CD4-positive, alpha-beta T cell (primary cell): ENCODE measurements around the gene LMTK3. TPM values are rescaled to one million over a fixed set of nuclear protein-coding genes. Genes with fewer than 3 reads are reported as not detected.
A peak's percentile ranks its signal among the peaks of the same experiment; 100 is the strongest.

Source experiments
- ATAC-seq: fragments of 200-7000 bp; cut with Tn5 transposase; one replicate; pipeline ENCODE4 v1.10.0; 2022; ENCODE audit warnings: mild to moderate bottlenecking; ENCODE audit not compliant: poor library complexity
- CTCF ChIA-PET: fragments of 350-600 bp; sonication (Branson Sonifier 250); formaldehyde crosslinking; loops from one replicate; lab custom pipeline; 2021; ENCODE audit warnings: antibody characterized with exemption, inconsistent platforms; lab: Charles Lee
- POLR2A ChIA-PET: fragments of 350-600 bp; sonication (Branson Sonifier 250); formaldehyde crosslinking; loops from one replicate; lab custom pipeline; 2021; ENCODE audit warnings: antibody characterized with exemption, inconsistent platforms; lab: Charles Lee
- DNase-seq, 14 experiments: peaks; one replicate each; pipeline ENCODE4 v3.0.0-alpha.2; 2013 to 2020; ENCODE audit warnings: mixed read lengths in 2 of 14
- H3K27ac ChIP-seq, 2 donors: one replicate each; pipeline versions ENCODE4 v1.5.1 to v1.7.0; 2013; ENCODE audit warnings: low read length in 2 of 2, low read depth in 1 of 2, mild to moderate bottlenecking in 1 of 2
- H3K27me3 ChIP-seq, 2 experiments: 1 replicate in 1 of 2; 2 replicates in 1 of 2; pipeline versions ENCODE4 v1.6.1 to v1.7.0; 2013; ENCODE audit warnings: low read length in 2 of 2, control low read depth in 1 of 2, mild to moderate bottlenecking in 1 of 2, moderate library complexity in 1 of 2; ENCODE audit not compliant: insufficient read depth in 2 of 2, control insufficient read depth in 1 of 2
- H3K36me3 ChIP-seq: one replicate; pipeline ENCODE4 v1.6.1; 2013; ENCODE audit warnings: low read length, control low read depth; ENCODE audit not compliant: insufficient read depth
- H3K4me1 ChIP-seq: one replicate; pipeline ENCODE4 v1.6.1; 2013; ENCODE audit warnings: low read length, control low read depth; ENCODE audit not compliant: insufficient read depth
- H3K4me3 ChIP-seq: one replicate; pipeline ENCODE4 v1.5.1; 2013; ENCODE audit warnings: mild to moderate bottlenecking, low read length, moderate library complexity
- H3K9me3 ChIP-seq, 2 experiments: 1 replicate in 1 of 2; 2 replicates in 1 of 2; pipeline versions ENCODE4 v1.6.1 to v1.7.0; 2013; ENCODE audit warnings: low read length in 2 of 2, mild to moderate bottlenecking in 2 of 2, control low read depth in 1 of 2, moderate library complexity in 1 of 2; ENCODE audit not compliant: control insufficient read depth in 1 of 2, insufficient read depth in 1 of 2
- H3K27ac Mint-ChIP-seq: one replicate; pipeline ENCODE4 v1.8.0; 2020; ENCODE audit warnings: mixed read lengths
- H3K27me3 Mint-ChIP-seq: one replicate; pipeline ENCODE4 v1.8.0; 2021; ENCODE audit warnings: mixed read lengths
- H3K36me3 Mint-ChIP-seq: one replicate; pipeline ENCODE4 v1.8.0; 2021; ENCODE audit warnings: low read depth, mixed read lengths
- H3K4me1 Mint-ChIP-seq: one replicate; pipeline ENCODE4 v1.8.0; 2021; ENCODE audit warnings: low read depth, mixed read lengths
- H3K4me3 Mint-ChIP-seq: one replicate; pipeline ENCODE4 v1.8.0; 2020; ENCODE audit warnings: mild to moderate bottlenecking, mixed read lengths
- H3K9me3 Mint-ChIP-seq: one replicate; pipeline ENCODE4 v1.8.0; 2020; ENCODE audit warnings: mixed read lengths
- CTCF ChIP-seq: fragments of 200-600 bp; IDR thresholded peaks from one replicate; pipeline ENCODE4 v1.8.0; 2022; ENCODE audit warnings: antibody characterized with exemption, mild to moderate bottlenecking
- intact Hi-C, 2 experiments: fragments of 100-400 bp; cut with DNase I in 1 of 2; cut with micrococcal nuclease in 1 of 2; formaldehyde crosslinking; loops; one replicate each; pipeline versions ENCODE4 v1.15.1 to v1.9.0; 2023 to 2025; cut with DNase I, micrococcal nuclease
- polyA plus RNA-seq, 2 donors: library from polyadenylated mRNA; unstranded; fragments of 120-200 nt; gene quantifications; one replicate each; pipeline ENCODE4 v1.2.1, GENCODE V29; 2013
- total RNA-seq, 174 experiments: library from RNA in 2 of 174; stranded (reverse) in 2 of 174; gene quantifications; one replicate each; pipeline ENCODE4 v1.2.3 and lab custom pipeline; 2021 to 2026

LMTK3 gene
- 10 to 100 TPM; 15.6 to 18.9 TPM for total RNA-seq
- polyA plus RNA-seq (2013, experiment 1 of 2), result 7.8 TPM
- polyA plus RNA-seq (2013, experiment 2 of 2), result 9.7 TPM
- total RNA-seq (lab: John Stamatoyannopoulos, UW), result 0.61 to 33.5 (median 10.1) reads per million in 172 experiments

- no peak for TF ChIP-seq CTCF
- peak within 1 kb of the TSS; percentile 55 for H3K4me3 ChIP-seq
- peaks cover 42% of the 10 kb centered on the region for H3K4me1 ChIP-seq
- Mint-ChIP-seq H3K27me3 (no peaks in the 10 kb centered on the region), H3K4me3 (peak within 1 kb of the TSS; percentile 86), H3K27ac (peak within 1 kb of the TSS; percentile 73), H3K4me1 (peaks cover 15% of the 10 kb centered on the region), H3K9me3 (no peaks in the 10 kb centered on the region), H3K36me3 (peaks cover 11% of the 10 kb centered on the region)
- ATAC-seq, result peak; percentile 68
- H3K27ac ChIP-seq, result peak within 1 kb of the TSS; percentile 22 to 47
- intact Hi-C loops, result loop anchor here in 1 of 2 experiments (5.0 kb wide), 2 partner anchors 150 to 190 kb away; partner anchors contain the start of genes SYNGR4 and TMEM143
- H3K36me3 ChIP-seq, result peaks cover 11% of the 10 kb centered on the region
- CTCF ChIA-PET, result no interaction called here
- H3K27me3 ChIP-seq, result no peaks in the 10 kb centered on the region
- POLR2A ChIA-PET, result interaction anchor here (0.9 kb wide), 1 partner anchor 149 kb away, joined by 3 read pairs; no protein-coding TSS in a partner anchor
- DNase-seq, result peak; percentile 70 to 97 (median 84)
- H3K9me3 ChIP-seq, result no peaks in the 10 kb centered on the region
Measured at GRCh38 chr19:48511800-48512503, at the start of gene LMTK3. LMTK3 (minus strand) TSS chr19:48511835; CDS start chr19:48511576, 259 bp downstream.

- H3K27ac Mint-ChIP-seq, result no peak overlapping the region
- H3K4me3 ChIP-seq, result no peak overlapping the region
- POLR2A ChIA-PET, result no interaction called here
- H3K9me3 Mint-ChIP-seq, result no peaks in the 10 kb centered on the region
- H3K36me3 Mint-ChIP-seq, result no peaks in the 10 kb centered on the region
- peaks cover 8% of the 10 kb centered on the region for H3K27me3 Mint-ChIP-seq
- DNase-seq (no peak), ATAC-seq (no peak)
- CTCF ChIA-PET, result no interaction called here
- H3K27me3 ChIP-seq, result peaks cover 0 to 7% of the 10 kb centered on the region in 2 experiments
- H3K27ac ChIP-seq, result no peak overlapping the region
- TF ChIP-seq CTCF, result no peak
- no peaks in the 10 kb centered on the region for H3K9me3 ChIP-seq
- H3K4me1 ChIP-seq, result peaks cover 5% of the 10 kb centered on the region
- no peaks in the 10 kb centered on the region for H3K4me1 Mint-ChIP-seq
- H3K4me3 Mint-ChIP-seq, result no peak overlapping the region
- H3K36me3 ChIP-seq, result no peaks in the 10 kb centered on the region
- intact Hi-C loops, result no loop called here
Measured at GRCh38 chr19:48561412-48561811, 49.8 kb upstream of the LMTK3 start.

- Mint-ChIP-seq H3K9me3 (no peaks in the 10 kb centered on the region), H3K27ac (no peak overlapping the region), H3K4me1 (no peaks in the 10 kb centered on the region), H3K27me3 (peaks cover 14% of the 10 kb centered on the region), H3K4me3 (no peak overlapping the region), H3K36me3 (no peaks in the 10 kb centered on the region)
- Histone ChIP-seq H3K36me3 (no peaks in the 10 kb centered on the region), H3K4me3 (no peak overlapping the region), H3K27ac (no peak overlapping the region), H3K9me3 (no peaks in the 10 kb centered on the region), H3K27me3 (peaks cover 0 to 7% of the 10 kb centered on the region in 2 experiments), H3K4me1 (peaks cover 5% of the 10 kb centered on the region)
- ChIA-PET CTCF (interaction anchor here (0.7 kb wide), 1 partner anchor 23 kb away, joined by 3 read pairs; no protein-coding TSS in a partner anchor), POLR2A (no interaction called here)
- no peak for TF ChIP-seq CTCF
- intact Hi-C loops, result no loop called here
- no peak for ATAC-seq
- peak in 2 of 14 experiments; percentile 8 to 18 for DNase-seq
Measured at GRCh38 chr19:48560095-48560530, 48.5 kb upstream of the LMTK3 start.
